Transverse colon (tissue), 4 donors: Measurements from ENCODE around the gene PDIK1L.

Source experiments
- EP300 ChIP-seq: sonication (generic); formaldehyde crosslinking; IDR thresholded peaks from one replicate; pipeline ENCODE4 v1.6.1; 2017; ENCODE audit warnings: antibody characterized with exemption, low read depth
- POLR2AphosphoS5 ChIP-seq, 3 donors: sonication (generic); formaldehyde crosslinking; IDR thresholded peaks; one replicate each; pipeline ENCODE4 v1.6.1; 2016; ENCODE audit warnings: antibody characterized with exemption in 3 of 3
- TF ChIP-seq, protein P1 (sequence below), 5 experiments: fragments of 200-600 bp in 3 of 5; fragments of 450-650 bp in 2 of 5; sonication (generic) in 3 of 5; IDR thresholded peaks; 1 replicate in 2 of 5; 2 replicates in 3 of 5; pipeline ENCODE4 v1.5.1; 2016 to 2017; ENCODE audit warnings: antibody characterized with exemption in 5 of 5, inconsistent platforms in 3 of 5, mild to moderate bottlenecking in 2 of 5, moderate library complexity in 1 of 5

DNA sequence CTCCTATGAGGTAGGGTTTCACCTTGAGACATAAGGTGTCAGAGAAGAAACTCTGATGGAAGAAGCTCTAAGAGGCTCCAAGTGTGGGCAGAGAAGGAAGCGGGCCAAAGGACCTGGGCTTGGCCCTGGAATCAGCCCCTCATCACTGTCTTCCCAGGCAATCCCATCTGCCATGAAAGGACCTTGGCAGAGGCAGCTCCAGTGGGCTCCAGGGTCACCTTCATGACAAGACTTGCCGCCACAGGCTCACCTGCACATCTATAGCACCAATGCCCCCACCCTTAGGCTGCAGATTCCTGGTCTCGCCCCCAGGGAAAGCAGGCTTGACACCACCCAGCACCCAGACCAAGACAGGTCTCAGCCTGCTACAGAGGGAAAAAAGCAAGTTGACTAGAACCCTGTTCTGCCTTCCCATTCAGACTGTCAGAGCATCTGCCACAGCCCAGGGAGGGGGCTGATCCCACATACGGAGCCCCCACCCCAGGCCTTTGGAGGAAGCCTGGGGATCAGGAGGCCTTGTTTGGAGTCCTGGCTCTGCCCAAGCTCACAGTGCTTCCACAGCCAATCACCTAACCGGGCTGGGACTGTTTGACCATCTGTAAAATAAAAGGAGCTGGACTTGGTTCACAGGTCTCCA is 46.8 kb downstream of the PDIK1L start:
- TF ChIP-seq POLR2AphosphoS5 (IDR thresholded peaks at IDR 0.05) (no peak), EP300 (no peak)
- TF ChIP-seq, protein P1, sequence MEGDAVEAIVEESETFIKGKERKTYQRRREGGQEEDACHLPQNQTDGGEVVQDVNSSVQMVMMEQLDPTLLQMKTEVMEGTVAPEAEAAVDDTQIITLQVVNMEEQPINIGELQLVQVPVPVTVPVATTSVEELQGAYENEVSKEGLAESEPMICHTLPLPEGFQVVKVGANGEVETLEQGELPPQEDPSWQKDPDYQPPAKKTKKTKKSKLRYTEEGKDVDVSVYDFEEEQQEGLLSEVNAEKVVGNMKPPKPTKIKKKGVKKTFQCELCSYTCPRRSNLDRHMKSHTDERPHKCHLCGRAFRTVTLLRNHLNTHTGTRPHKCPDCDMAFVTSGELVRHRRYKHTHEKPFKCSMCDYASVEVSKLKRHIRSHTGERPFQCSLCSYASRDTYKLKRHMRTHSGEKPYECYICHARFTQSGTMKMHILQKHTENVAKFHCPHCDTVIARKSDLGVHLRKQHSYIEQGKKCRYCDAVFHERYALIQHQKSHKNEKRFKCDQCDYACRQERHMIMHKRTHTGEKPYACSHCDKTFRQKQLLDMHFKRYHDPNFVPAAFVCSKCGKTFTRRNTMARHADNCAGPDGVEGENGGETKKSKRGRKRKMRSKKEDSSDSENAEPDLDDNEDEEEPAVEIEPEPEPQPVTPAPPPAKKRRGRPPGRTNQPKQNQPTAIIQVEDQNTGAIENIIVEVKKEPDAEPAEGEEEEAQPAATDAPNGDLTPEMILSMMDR (IDR thresholded peaks at IDR 0.05), result no peak
